Mononuclear cell (primary cell): ENCODE data around the gene SEZ6L2. TPM values are rescaled to one million over a fixed set of nuclear protein-coding genes. Genes with fewer than 3 reads are reported as not detected.
A peak's percentile ranks its signal among the peaks of the same experiment; 100 is the strongest.
"Not testable (repeated sequence)": the region's sequence is repeated elsewhere in the genome, so short reads cannot be mapped to it uniquely, and the experiment has no call there.

Source experiments
- H3K27me3 ChIP-seq: 2 replicates; pipeline ENCODE4 v1.6.0; 2011; ENCODE audit warnings: low read length, control low read depth; ENCODE audit not compliant: insufficient read depth
- H3K4me1 ChIP-seq: 2 replicates; pipeline ENCODE4 v1.5.1; 2011; ENCODE audit warnings: mild to moderate bottlenecking, low read length, control low read depth; ENCODE audit not compliant: insufficient read depth
- H3K4me3 ChIP-seq: 2 replicates; pipeline ENCODE4 v1.5.1; 2011; ENCODE audit warnings: mild to moderate bottlenecking, low read length, moderate library complexity
- H3K9me3 ChIP-seq: 2 replicates; pipeline ENCODE4 v1.5.1; 2011; ENCODE audit warnings: low read depth, mild to moderate bottlenecking, control low read depth, low read length
- total RNA-seq: library from RNA; depleted of rRNA; stranded (reverse); fragments of >200 nt; gene quantifications from one replicate; pipeline ENCODE4 v1.2.3, GENCODE V29; 2012

The SEZ6L2 gene
- total RNA-seq: under 0.01 TPM

DNA sequence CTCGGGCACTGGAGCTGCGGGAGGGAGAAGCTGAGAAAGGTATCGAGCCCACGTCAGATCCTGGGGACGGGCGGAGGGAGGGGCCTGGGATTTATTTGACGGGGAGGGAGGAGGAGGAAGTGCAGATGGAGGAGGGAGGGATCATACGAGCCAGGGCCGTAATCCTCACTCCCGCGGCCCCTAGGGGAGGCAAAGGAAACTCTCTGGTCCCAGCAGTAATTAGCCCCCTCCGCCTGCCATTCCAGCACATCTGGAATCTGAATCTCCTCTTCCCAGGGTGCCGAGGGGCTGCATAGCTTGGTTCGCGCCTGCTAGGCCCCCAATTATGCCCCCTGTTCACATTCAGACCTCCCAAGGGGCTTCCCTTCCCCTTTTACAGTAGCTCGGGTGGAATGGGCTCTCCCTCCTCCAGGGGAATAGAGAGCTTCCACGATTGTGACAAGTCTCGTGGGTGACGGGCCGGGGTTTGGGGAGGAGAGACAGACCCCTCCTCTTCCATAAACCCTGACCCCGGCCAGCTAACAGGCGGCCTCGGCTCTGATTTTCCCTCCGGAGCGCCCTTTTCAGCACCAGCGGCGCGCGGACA, at the start of gene SEZ6L2:
Gene SEZ6L2, minus strand, starts transcription at position 35 of the 586 bp plus-strand sequence. CDS start 531 bp downstream, outside the sequence.
- peak within 1 kb of the TSS; percentile 29 for H3K4me3 ChIP-seq

DNA sequence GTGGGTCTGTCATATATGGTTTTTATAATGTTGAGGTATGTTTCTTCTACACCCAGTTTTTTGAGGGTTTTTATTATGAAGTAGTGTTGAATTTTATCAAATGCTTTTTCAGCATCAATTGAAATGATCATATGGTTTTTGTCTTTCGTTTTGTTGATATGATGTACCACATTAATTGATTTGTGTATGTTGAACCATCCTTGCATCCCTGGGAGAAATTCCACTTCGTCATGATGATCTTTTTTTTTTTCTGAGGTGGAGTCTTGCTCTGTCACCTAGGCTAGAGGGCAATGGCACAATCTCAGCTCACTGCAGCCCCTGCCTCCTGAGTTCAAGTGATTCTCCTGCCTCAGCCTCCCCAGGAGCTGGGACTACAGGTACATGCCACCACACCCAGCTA, 48.5 kb upstream of the SEZ6L2 start:
- Histone ChIP-seq H3K27me3 (no peaks in the 10 kb centered on the region), H3K4me3 (no peak overlapping the region), H3K4me1 (no peaks in the 10 kb centered on the region), H3K9me3 (no peaks in the 10 kb centered on the region)

More for the DNA sequence above, at the start of gene SEZ6L2:
- peaks cover 18% of the 10 kb centered on the region for H3K27me3 ChIP-seq
- H3K4me1 ChIP-seq: peaks cover 8% of the 10 kb centered on the region
- H3K9me3 ChIP-seq: no peaks in the 10 kb centered on the region

DNA sequence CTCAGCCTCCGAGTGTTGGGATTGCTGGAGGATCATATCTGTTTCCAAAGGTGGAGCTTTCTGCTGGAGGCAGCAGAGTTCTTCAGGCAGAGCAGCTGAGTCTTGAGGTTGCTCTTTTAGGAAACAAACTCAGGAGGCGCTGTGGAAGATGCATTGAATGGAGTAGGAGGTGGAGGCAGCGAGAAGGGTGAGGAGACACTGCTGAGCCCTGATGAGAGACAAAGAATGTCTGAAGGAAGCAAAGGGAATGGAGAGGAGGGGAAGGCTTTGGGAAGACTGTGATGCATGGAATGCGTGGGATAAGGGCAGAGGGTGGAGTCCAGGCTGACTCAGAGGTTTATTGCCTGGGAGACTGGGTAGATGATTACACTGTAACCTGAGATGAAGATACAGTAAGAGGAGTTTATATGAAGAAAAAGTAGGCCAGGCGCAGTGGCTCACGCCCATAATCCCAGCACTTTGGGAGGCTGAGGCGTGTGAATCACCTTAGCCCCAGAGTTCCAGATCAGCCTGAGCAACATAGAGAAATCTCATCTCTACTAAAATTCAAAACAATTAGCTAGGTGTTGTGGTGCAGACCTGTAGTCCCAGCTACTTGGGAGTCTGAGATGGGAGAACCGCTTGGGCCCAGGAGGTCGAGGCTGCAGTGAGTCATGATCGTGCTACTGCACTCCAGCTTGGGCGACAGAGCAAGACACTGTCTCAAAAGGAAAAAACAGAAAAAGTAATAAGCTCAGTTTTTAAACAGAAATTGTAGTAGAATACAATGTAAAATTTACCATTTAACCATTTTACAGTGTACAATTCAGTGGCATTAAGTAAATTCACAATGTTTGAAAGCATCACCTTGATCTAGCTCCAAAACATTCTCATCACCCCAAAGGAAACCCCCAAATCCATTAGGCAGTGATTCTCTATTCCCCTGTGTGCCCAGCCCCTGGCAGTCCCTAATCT, 44.8 kb upstream of the SEZ6L2 start:
- Histone ChIP-seq H3K27me3 (no peaks in the 10 kb centered on the region), H3K4me1 (no peaks in the 10 kb centered on the region), H3K9me3 (no peaks in the 10 kb centered on the region), H3K4me3 (no peak overlapping the region)

DNA sequence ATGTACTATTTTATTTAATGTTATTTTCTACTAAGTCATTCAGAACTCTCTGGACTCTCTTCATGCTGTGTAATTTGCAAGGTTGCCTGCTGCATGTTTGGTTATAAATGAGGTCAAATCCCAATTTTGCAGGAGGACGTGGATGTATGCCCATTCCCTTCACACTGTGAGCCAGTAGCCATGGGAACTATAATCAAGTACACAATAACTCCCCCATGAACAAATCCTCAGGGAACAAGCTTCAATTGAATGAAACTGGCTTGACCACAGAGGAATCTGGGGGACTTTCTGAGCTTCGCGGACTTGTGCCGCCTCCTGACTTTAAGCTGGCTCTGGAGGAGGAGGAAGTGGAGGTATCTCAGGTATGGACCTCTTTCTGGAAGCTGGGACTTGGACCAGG, 41.3 kb upstream of the SEZ6L2 start:
- no peak overlapping the region for H3K4me3 ChIP-seq
- H3K4me1 ChIP-seq: no peaks in the 10 kb centered on the region
- H3K9me3 ChIP-seq: no peaks in the 10 kb centered on the region
- H3K27me3 ChIP-seq: no peaks in the 10 kb centered on the region

DNA sequence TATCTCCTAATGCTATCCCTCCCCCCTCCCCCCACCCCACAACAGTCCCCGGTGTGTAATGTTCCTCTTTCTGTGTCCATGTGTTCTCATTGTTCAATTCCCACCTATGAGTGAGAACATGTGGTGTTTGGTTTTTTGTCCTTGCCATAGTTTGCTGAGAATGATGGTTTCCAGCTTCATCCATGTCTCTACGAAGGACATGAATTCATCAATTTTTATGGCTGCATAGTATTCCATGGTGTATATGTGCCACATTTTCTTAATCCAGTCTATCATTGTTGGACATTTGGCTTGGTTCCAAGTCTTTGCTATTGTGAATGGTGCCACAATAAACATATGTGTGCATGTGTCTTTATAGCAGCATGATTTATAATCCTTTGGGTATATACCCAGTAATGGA, 32.4 kb upstream of the SEZ6L2 start:
- H3K9me3 ChIP-seq, H3K4me3 ChIP-seq: not testable (repeated sequence)

DNA sequence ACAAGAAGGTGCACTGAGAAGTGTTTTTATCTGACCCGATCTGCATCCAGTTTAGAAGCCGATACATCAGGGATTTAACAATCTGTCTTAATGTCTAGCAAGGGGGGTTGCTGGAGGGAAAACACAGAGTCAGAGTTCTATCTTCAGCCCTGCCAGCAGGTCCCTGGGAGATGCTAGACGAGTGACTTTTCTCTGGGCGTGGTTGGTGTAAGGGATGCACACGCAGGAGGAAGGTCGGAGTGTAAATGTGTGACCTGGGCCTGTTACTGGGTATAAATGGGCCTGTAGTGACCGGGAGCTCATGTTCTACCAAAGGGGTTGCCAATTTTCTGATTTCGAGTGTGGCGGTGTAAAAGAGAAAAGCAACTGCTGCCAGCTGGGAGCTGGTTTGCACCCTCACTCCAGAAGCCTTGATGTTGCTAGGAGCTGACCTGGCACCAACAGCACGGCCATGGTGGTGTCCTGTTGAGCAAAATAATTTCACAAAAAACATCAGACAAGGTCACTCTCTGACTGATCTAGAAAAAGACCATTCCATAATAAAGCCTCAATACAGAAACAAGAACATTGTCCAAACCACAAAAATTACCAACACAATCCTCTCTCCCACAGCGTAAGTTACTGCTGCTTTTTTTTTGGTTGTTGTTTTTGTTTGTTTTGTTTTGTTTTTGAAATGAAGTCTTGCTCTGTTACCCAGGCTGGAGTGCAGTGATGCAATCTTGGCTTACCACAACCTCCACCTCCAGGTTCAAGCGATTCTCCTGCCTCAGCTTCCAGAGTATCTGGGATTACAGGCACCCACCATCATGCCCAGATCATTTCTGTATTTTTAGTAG, 27.9 kb upstream of the SEZ6L2 start:
- Histone ChIP-seq H3K4me1 (peaks cover 29% of the 10 kb centered on the region), H3K4me3 (no peak overlapping the region), H3K27me3 (no peaks in the 10 kb centered on the region), H3K9me3 (no peaks in the 10 kb centered on the region)

More for the DNA sequence above, 32.4 kb upstream of the SEZ6L2 start:
- H3K4me1 ChIP-seq, H3K27me3 ChIP-seq: not testable (repeated sequence)

DNA sequence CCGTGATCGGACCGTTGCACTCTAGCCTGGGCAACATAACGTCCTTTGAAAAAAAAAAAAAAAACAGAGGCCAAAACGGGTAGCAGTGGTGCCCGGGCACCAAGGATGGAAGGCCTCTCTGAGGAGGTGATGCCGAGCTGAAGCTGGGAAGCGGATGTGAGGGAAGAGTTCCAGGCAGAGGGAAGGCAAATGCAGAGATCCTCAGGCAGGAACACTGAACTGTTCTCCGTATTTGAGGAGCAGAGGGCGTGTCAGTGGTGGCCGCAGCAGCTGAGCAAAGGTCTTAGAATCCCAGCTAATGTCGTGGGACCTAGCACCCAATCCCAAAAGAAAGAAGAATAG, 27.3 kb upstream of the SEZ6L2 start:
- no peaks in the 10 kb centered on the region for H3K9me3 ChIP-seq
- peaks cover 30% of the 10 kb centered on the region for H3K4me1 ChIP-seq
- no peaks in the 10 kb centered on the region for H3K27me3 ChIP-seq
- H3K4me3 ChIP-seq: peak overlapping the region; percentile 97

DNA sequence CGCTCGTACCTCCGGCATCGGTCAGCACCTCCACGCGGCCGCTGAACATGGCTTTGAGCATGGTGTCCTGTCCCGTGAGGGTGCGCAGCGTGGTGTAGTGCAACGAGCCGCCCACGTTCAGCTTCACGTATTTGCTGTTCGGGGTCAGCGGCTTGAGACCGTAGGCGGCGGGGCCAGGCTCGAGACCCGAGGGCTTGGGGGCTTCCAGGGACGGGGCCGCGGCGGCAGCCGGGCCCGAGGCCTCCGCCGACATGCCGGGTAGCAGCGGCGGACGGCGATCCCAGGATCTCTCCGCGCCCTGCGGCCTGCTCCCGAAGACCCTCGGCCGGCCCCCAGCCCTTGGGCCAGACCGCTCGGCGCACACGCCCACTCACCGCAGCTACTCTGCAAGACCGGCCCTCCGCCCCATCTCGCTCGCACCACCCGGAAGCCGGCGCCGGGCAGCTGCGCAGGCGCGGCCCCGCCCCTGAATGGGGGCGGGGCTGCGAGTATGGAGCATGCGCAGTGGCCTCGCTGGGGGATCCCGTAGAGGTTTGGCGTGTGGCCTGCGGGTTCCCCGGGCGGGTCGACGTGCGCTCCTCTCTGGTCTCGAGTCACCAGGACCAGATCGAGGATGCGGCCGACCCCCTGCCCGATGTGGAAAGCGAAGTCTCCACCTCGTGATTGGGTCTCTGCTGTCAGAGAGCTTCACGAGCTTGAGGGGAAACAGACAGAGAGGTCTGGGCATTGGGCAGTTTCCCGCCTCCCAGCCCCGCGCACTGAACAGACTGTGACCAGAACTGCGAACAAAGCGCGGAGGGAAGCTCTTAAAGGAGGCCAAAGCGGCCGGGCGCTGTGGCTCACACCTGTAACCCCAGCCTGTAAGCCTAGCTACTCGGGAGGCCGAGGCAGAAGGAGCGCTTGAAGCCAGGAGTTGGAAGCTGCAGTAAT, 26.7 kb upstream of the SEZ6L2 start, which contains the start of gene KCTD13:
Gene KCTD13, minus strand, starts transcription at position 446 of the 930 bp plus-strand sequence. Its CDS starts 193 bp downstream, at position 253.
- no peaks in the 10 kb centered on the region for H3K9me3 ChIP-seq
- H3K4me1 ChIP-seq: peaks cover 30% of the 10 kb centered on the region
- H3K4me3 ChIP-seq: peak within 1 kb of the TSS; percentile 97
- no peaks in the 10 kb centered on the region for H3K27me3 ChIP-seq

DNA sequence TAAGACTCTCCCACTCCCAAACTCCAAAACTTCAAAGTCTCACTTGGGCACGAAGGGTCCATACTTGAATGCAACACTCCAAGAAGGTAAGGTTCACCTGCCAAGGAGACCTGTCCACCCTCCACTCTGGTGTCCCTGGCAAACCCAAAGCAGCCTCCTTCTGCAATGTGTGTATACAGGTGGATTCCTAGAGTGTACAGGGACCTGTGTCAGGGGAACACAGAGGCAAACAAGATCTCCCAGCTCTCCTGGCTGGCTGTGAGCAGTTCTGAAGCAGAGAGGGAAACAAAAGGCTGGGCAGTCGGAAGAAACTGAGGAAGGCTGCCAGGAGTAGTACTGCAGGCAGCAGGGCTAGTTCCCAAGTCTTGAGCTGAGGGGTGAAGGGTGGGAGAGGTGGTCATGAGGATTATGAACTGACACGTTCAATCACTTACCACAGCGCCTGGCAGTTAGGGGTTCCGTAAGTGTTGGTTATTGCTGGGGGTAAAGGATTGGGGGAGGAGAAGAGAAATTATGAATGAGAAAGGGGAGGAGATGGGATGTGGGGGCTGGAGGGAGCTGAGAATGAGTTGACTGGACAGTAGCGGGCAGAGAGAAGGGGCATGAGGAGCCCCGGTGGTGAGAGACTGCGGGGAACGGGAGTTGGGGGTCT, 25.9 kb upstream of the SEZ6L2 start:
- no peaks in the 10 kb centered on the region for H3K27me3 ChIP-seq
- H3K9me3 ChIP-seq: no peaks in the 10 kb centered on the region
- H3K4me1 ChIP-seq: peaks cover 30% of the 10 kb centered on the region
- peak overlapping the region; percentile 97 for H3K4me3 ChIP-seq

DNA sequence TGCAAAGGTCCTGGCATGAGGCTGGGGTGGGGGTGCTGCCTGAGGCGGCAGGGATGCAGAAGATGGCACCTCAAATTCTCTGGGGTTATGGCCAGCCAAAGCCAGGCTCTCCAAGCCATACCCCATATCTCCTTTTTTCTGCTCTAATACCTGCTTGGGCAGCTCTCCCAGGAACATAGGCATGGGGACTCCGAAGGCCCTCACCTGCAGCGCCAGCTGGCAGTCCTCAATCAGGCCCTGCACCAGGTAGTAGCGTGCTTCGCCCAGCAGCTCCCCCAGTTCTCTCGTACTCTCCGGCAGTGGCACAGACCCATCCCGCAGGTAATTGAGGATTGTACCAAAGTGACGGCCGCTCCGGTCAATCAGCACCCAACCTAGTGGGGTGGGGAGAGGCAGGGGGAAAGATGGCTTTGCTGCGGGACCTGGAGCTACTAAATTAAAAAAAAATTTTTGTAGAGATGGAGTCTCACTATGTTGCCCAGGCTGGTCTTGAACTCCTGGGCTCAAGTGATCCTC, 23.7 kb upstream of the SEZ6L2 start:
- Histone ChIP-seq H3K4me3 (no peak overlapping the region), H3K9me3 (no peaks in the 10 kb centered on the region), H3K27me3 (no peaks in the 10 kb centered on the region), H3K4me1 (peaks cover 30% of the 10 kb centered on the region)

DNA sequence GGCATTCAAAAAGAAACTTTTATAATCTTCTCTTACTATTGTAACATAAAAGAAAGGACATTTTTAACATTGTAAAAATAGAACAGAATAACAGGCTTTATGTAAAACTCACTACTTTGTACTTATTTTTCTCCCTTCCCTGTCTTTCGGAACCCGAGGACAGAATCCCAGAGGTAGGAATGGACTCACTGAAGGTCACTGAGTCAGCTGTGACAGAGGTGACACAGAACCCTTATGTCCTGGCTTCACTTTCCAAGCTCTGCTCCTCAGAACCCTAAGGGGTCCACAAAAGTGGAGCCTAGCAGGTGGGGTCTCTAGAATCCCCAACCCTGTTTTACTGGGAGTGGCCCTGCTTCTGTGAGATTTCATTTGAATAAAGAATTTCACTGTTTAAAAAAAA, 23.0 kb upstream of the SEZ6L2 start:
- Histone ChIP-seq H3K27me3 (no peaks in the 10 kb centered on the region), H3K4me1 (peaks cover 26% of the 10 kb centered on the region), H3K4me3 (no peak overlapping the region), H3K9me3 (no peaks in the 10 kb centered on the region)

DNA sequence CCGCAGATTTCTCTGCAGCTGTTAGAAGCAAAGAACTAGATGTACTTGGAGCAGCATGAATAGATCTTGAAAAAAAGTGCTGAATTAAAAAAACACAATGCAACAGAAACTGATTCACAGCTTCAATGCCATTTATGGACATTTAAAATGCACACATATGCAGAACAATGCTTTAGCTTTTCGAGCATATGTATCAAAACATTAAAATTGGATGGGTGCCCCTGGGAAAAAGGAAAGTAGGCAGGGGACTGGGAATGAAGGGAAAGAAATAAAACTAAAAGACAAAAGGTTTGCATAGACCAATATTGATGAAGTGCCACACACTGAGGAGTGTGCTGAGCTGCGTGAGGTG, 21.7 kb upstream of the SEZ6L2 start:
- Histone ChIP-seq H3K4me3 (no peak overlapping the region), H3K9me3 (no peaks in the 10 kb centered on the region), H3K4me1 (peaks cover 14% of the 10 kb centered on the region)

DNA sequence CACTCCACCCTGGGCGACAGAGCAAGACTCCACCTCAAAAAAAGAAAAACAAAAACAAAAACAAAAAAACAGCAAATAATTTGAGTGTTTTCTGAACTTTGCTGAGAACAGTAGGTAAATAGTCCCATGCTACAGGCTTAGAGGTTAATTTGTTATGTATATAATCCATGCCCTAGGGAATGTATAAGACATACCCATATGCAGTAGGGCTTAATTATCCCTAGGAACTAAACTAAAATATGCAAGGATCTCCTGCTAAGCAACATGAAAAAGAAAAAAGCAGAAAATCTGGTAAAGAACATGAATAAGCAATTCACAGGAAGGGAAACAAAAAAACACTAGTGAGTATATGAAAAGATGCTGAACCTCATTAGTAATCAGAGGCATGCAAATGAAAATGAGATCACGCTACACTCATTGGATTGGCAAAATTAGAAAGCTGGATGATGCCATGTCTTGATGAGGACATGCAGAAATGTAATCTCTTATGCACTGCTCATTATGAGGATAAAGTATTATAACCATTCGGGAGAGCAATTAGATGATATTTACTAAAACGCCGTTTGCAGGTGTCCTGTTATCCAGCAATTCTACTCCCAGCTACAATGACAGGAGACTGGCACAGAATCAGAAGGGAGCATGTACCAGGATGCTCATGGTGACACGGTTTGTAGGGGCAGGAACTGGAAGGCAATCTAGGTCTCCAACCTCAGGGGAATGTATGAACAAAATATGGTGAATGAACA, 21.1 kb upstream of the SEZ6L2 start:
- Histone ChIP-seq H3K4me3 (no peak overlapping the region), H3K9me3 (no peaks in the 10 kb centered on the region), H3K4me1 (peaks cover 14% of the 10 kb centered on the region), H3K27me3 (no peaks in the 10 kb centered on the region)

More for the DNA sequence above, 21.7 kb upstream of the SEZ6L2 start:
- H3K27me3 ChIP-seq: no peaks in the 10 kb centered on the region
